NCI-H2081 (cell line): ENCODE data around the gene C3orf52.

Experiments used
- DNase-seq, 2 experiments: peaks; one replicate each; lab custom pipeline; 2025; lab: John Stamatoyannopoulos, UW

C3orf52 gene

DNA sequence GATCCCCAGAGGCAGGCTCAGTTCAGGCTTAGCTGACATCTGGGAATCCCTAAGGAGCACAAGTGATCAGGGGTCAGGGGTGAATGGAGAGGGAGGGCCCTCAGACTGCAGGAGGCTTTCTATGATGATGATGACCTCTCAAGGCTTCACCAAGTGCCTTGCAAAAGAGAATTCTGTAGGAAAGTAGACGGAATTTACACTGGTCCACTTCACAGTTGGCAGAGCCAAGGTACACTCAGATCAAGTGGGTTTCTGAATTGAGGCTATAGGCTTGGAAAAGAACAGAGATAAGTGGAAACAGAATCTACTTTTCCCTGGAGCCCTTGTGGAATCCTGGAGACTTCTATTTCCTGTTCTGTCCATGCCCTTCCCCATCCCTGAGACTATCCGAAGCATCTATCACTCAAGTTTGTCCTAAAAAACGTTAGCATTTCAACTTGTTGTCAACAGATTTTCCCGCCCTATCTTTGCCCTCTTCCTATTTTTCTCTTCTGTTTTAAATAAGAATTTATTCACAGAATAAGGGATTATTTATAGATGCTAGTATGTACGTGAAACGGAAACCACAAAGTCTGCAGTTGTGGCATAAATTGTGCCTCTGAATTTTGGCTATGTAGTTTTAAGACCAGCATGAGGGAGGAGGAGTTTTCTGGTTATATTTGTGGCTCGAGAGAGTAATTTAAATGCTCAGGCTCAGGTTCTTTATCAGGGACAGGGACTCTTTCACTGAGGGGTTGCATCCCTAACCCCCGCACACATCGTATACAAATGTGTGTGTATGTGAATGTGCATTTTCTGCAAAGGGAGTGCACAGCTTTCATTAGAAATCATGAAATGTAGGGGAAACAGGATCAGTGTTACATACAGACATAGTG is 34.0 kb downstream of the C3orf52 start:
- no peak for DNase-seq

DNA sequence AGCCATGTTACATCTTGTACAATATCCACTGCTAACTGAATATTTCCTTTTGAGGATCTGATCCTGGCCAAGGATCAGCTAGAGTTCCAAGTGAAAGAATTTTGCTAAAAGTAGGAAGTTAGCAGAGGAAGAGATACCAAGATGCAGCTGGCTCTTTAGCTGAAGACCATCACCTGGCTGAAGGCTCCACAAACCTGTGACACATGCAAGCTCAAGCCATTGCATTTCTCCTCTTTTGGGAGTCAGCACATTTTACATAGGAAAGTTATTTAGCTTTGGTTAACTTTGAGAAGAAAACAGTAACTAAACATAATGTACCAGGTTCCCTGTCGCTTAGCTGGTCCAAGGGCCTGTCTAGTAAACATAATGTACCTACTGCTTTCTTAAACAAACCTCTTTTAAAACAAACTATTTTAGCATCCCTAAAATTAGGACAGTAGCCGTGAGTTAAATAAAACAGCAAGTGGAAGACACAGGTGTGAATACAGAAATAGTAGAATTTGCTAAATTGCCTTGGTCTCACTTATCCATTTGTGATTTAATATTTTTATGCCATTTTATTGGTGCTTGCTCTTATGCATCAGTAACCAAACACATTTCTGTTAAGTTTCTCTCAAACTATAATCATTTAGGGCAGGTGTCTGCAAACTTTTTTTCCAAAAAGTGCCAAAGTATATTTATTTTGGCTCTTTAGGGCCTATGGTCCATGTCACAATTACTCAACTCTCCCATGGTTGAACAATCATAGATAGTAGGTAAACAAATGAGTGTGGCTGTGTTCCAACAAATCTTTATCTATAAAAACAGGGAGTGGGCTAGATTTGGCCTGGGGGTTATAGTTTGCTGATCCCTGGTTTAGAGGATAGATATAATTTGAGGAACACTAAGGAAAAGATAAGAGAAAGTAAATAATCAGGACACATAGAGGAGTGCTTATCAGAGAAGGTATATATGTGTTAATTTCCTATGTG is 35.7 kb downstream of the C3orf52 start:
- DNase-seq, result peak in 1 of 2 experiments; percentile 9

DNA sequence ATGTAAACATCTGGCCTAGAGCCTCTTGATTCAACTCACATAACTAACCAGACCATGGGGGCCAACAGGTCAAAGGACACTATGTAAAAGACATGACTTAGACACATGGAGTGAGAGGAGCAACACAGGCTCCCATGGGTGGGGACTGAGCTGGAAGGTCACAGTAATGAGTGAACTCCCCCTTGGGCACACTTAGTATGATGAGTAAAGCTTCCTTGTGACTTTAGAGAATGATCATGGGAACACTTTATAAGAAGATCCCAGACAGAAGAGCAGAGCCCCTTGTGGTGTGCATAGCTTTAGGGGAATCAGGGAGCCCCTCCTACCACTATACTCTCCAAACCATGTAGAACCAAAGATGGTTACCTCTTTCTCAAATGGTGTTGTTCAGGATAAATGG is 36.7 kb downstream of the C3orf52 start:
- DNase-seq, result no peak

DNA sequence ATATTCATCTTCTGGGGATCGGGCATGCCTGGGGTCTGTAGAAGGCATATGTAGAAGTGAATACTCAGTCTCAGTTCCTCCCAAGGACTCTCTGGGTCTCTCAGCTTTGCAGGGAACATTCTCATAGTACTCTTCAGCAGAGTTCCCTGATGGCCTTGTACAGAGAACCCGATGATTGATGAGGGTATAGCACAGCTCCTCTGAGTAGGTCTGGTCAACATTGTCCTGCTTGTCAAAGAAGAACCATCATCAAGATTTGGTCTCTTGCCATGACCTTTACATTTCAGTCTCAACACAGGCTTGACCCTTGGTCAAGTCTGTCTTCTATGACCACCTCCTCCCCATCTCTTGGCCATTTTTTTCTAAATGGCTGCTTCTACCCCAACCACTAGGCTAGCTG is 37.4 kb downstream of the C3orf52 start:
- no peak for DNase-seq

DNA sequence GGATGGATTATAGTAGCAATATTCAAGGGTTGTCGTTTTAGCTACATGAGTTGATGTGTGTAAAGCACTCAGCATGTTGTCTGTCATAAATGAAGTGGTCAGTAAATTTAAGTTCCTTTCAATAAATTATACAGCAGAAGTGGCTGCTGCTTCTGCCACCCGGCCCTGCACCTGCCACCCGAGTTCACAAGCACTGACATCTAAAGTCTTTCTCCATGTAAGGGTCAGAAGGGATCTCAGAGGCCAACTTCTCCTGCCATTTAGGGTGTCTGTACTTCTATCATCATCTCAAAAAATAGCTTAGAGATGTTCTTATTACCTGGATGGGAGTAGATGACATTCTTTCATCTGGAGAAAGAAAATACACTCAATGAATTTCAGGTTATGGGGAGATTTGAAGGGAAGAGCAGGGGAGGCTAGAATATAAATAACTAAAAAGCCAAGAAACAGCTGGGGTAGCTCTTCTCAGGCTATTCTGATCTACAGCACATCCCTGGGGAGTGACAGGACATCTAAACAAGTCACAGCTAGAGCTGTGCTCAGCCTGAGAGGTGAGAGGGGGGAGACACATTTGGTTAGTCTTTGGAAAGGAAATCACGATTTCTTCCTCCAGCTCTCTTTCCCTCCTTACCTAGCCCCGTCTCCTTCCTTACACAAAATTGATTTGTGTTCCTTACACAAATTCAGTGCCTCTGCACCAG is 38.9 kb downstream of the C3orf52 start:
- no peak for DNase-seq

DNA sequence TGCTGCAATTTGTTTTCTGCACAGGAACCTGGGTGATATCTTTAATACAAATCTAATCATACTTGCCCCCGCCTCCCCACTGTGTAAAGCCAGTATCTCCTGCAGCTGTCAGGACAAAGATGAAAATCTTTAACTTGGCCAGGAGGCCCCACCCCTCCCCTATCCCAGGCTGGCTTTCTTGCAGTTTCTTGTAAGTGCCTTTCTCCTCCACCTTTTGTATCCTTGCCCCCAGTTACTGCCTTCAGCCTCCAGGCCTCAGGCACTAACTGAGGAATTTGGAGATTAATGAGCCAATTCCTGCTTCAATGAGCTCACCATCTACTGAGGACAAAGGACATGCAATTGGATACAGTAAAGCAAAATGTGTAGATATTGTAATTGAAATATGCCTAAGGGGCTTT is 40.3 kb downstream of the C3orf52 start:
- DNase-seq, result no peak

DNA sequence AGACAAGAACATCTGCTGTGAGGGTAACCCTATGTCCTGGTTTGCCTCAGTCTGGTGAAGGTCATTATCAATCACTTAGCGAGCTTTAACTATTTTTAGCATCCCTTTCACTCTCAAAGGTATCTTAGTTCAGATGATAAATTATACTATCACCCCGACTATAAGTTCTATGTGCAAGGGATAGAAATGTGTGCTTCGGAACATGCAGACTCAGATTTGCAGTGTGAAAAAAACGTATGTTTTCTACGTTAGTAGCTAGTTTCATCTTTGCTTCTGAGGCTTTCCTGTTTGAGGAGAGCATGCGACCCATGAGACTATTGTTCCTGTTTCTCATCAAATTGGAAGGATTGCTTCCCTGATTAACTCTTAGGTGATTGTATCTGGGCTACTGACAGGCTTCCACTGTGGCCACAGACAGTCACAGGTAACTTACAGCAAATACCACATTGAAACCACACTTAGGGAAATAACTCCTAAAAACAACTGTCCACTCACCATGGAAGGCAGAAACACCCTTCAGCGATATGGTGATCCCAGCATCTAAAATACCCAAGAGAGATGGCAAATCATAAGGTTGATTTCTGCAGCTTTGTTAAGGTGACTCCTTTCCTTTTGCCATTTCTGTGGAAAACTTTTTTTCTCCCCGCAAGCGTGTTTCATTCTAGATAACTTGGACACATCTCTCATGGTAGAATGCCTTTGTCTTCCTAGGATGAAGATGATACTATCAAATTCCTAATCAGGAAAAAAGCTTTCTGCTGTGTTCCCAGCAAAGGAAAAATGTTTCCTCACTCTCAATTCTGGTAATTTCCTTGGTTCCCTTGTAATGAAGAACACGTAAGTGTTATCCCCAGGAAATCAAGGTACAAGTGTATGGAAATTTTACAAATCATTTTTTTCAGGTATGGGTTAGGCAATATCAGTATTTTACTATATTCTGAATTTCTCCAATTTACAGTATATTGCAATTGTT is 41.6 kb downstream of the C3orf52 start:
- no peak for DNase-seq

DNA sequence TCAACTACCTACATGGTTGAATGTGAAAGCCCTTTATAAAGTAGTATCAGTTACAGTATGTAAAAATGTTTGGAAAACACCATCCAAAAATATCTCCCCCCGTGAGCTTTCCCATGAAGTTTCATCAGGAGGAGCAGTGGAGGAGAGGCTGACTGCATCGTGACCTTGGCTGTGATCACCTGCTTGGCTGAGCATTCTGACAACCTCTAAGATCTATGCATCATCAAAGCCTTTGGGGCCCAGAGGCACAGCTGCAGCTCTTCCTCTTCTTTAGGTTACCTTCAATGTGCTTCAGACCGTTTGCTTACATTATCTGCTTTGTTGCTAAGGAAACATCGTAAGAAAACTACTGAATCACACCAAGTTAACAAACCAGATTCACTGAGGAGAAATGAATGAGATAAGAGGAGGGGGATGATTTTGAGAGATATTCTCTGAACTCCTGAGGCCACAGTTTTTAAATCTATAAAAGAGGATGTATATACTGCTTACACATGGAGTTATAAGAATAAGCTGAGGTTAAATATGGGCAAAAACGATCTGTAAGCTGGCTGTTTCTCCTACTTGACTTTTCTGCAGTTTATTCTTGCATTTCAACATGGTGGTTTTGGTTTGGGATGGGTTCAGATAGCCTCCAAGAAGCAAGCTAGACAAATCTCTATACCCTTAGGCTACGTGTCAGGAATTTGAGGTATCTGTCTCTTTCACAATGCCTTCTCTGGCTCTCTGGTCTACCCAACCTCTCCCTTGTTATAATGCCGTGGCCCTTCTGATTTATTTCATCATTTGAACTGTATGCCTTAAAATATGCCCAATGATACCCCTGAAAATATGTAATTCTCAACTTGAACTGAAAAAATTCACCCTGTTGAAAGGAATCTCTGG is 42.9 kb downstream of the C3orf52 start:
- DNase-seq, result no peak

DNA sequence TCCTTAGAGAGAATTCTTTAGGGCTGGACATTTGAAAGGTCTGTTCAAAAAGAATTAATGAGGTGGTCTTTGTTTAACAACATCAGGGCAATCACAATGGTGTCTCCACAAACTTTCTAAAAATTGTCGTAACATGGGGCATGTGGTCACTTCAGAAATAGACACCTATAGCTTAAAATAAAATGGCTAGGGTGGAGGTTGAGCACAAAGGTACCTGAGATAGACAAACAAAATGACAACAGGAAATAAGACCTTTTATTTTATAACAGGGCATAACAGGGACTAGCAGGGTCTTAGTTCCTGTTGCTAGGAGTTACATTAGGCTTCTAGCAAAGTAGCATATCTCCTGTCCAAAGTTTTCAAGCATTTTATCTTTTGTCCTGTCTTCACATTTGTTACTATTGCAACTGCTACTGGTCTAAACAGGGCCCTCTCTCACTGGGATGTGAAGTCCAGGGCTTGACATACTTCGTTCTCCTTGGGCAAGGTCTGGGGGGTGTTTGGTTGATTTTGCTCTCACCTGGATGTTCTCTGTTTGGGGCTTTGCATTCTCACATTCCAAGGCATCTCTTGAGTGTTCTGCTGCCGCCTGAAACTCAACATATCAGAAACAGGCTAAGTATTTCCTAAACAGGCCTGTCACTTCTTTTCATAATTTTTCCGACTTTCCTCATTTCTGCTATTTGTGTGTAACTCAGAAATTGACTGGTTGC is 43.9 kb downstream of the C3orf52 start:
- DNase-seq, result no peak

DNA sequence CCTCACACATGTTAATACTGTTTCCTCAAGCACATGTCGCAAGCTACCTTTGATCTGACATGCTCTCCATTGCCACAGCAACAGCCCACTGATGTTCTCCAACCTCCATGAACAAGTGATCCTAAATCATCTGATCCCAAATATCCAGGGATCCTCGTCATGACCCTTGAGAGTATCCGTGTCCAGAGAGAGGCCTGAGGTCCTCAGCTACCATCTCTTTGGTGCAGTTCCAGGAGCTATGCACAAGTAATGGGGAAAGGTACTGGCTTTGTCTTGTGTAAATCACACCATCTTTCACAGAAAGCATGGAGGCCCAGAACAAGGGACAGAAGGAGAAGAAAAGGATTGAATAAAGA is 44.4 kb downstream of the C3orf52 start:
- no peak for DNase-seq

DNA sequence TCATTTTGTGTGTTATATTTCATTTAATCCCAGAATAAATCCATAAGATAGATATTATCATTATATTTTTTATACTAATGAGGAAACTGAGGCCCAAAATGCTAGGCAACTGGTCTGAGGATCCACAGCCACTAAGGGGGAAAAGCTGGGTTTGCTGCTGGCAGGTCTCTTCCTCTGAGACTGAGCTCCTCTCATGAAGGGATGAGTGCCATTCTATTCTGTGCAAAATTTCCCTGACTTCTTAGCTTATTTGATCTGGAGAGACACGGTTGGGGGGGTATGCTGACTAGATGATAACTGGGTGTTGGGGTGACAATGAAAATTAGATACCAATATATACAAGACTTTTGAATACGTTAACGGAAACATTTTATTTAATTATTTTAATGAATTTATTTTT is 44.9 kb downstream of the C3orf52 start:
- DNase-seq, result no peak

DNA sequence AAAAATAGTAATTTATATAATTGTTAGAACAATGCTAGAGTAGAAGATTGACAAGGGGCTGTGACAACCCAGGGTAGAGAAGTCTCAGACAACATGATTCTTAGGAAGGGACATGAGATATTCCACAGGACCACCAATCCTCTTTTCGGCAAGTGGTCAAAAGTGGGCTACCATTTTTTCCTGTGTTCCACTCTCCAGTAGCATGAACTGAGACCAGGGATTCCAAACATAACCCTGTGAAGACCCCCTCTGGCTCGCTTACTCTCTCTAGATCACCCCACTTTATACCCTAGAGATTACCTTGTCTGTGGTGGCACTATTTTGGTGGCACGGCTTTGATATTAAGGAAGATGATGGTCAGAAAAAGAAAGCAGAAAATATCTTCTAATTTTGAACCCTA is 45.9 kb downstream of the C3orf52 start:
- no peak for DNase-seq

DNA sequence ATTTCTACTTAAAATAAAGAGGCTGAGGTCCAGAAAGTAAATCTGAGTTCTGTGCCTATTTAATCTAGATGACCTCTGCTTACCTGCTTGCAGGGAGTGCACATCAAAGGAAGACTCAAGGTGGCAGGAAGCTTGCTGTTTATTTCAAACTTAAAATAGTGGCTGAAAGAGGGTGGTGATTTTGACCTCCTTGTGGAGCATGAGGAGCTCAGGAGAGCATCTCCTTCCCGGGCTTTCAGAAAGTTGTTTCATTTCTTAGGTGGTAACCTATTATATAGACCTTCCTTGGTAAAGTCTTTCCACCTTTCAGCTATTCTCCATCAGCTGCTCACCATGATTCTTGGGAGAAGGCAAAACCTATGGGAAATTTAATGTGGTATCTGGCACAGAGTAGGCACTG is 46.4 kb downstream of the C3orf52 start:
- DNase-seq, result no peak

DNA sequence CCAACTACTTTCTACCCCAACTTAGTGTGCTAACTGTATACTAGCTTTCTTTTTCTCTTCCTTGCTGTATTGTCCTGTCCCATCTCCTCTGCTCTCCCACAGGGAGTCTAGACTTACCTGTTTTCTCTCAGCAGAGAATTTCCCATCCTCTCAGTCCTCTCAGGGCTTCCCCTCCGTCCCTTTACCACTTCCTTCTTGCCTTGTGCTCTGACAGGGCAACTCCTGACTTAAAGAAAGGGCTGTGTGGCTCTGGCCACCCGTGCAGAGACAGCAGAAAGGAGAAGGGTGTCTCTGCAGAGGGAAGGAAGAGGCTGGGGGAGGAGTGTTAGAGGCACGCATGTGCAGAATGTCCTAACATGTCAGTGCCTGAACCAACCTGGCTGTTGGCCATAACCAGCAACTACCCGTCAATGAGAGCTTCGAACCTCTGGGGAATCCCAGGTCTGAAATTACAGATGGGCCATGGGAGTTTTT is 46.8 kb downstream of the C3orf52 start, which contains the start of gene GCSAM:
TSS of gene GCSAM (minus strand) at position 274 of the 474 bp plus-strand sequence. CDS start at position 146, 128 bp downstream.
- no peak for DNase-seq

DNA sequence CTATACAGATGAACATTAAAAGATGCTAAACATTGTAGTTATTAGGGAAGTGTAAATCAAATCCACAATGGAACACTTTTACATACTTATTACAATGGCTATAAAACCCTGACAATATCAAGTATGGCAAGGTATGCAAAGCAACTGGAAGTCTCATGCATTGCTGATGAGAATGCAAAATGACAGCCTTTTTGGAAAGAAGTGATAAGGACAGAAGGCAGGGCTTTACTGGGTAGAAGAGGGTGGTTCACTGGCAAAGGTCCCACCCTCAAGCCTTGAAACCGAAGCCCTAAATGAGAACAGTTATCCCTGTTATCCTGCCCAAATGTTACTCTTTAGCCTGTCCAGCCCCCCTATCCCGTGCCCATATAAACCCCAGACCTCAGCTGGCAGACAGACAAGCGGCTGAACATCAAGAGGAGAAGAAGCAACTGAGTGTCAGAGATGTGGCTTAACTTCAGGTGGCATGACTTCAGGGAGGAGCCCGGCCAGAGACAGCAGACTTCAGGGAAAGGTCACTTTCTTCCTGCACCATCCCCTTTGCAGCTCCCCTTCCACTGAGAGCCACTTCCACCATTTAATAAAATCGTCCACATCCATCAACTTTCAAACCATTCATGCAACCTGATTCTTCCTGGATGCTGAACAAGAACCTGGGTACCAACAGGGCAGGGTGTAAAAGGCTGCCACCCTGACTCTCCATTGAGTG is 47.6 kb downstream of the C3orf52 start:
- DNase-seq, result no peak

DNA sequence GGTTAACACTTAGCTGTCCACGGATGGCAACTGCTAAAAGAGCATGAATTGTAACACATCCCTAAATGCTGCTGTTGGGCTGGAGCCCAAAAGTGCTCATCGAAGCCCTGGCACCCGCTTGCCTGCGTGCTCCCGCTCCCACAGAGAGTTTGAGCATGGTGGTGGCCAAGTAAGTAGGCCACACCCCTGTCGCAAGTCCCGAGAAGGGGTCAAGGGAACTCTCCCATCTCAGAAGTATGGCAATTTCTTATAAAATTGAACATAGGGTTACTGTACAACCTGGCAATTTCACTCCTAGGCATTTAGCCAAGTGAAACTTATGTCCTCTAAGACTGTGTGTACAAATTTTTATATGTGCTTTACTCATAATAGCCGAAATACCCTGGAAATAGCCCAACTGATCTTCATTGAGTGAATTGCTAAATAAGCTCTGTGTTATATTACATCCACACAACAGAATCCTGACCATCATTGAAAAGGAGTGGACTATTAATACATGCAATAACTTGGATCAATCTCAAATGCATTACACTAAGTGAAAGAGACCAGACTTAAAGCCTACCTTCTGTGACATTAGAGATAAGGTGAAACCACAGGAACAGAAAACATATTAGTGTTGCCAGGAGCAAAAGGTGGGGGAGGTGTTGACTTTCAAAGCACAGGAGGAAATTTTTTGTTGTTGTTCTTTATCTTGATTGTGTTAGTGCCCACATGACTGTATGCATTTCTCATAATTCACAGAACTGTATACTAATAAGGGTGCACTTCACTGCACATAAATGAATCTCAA is 48.3 kb downstream of the C3orf52 start:
- DNase-seq, result no peak

DNA sequence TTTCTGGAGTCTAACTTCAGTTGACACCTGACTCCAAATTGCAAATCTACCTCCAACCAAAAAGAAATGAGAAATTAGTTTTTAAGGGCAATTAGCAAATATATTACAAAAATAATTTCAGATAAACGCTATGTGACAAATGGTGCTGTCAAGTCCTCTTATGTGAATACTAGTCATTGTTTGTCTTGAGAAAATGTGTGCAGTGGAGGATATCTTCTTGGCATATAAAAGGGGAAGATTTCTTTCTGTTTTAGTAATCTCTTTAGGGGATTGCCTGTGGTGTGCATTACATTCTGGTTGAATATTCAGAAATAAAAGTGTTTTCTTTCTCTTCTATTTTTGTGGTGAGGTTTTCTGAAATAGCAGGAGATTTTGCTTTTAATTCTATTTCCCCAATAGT is 49.9 kb downstream of the C3orf52 start:
- DNase-seq, result no peak
